Sigmoid colon (tissue), 7 donors: ENCODE measurements around the gene PLRG1. TPM values are rescaled to one million over a fixed set of nuclear protein-coding genes. Genes with fewer than 3 reads are reported as not detected.

Experiments
- DNase-seq: peaks from one replicate; pipeline ENCODE4 v3.0.0-alpha.2; 2019
- H3K27ac ChIP-seq, 4 donors: fragments of 200-600 bp; sonication (generic); one replicate each; pipeline ENCODE4 v1.5.1; 2016 to 2019; ENCODE audit warnings: mild to moderate bottlenecking in 1 of 4
- H3K27me3 ChIP-seq, 3 donors: fragments of 200-600 bp; sonication (generic); one replicate each; pipeline ENCODE4 v1.5.1; 2019; ENCODE audit warnings: mild to moderate bottlenecking in 1 of 3
- H3K36me3 ChIP-seq, 4 donors: fragments of 200-600 bp; sonication (generic); one replicate each; pipeline ENCODE4 v1.5.1; 2016 to 2019
- H3K4me1 ChIP-seq, 4 donors: fragments of 200-600 bp; sonication (generic); one replicate each; pipeline ENCODE4 v1.5.1; 2017 to 2019
- H3K4me3 ChIP-seq, 4 donors: fragments of 200-600 bp; sonication (generic); one replicate each; pipeline ENCODE4 v1.5.1; 2017 to 2019; ENCODE audit warnings: mild to moderate bottlenecking in 2 of 4, moderate library complexity in 1 of 4
- H3K9me3 ChIP-seq, 4 donors: fragments of 200-600 bp in 3 of 4; sonication (generic) in 3 of 4; one replicate each; pipeline versions ENCODE4 v1.5.1 to v1.6.1; 2013 to 2019
- EP300 ChIP-seq, 4 donors: sonication (generic); formaldehyde crosslinking; IDR thresholded peaks; one replicate each; pipeline ENCODE4 v1.6.1; 2017; ENCODE audit warnings: antibody characterized with exemption in 4 of 4
- POLR2A ChIP-seq, 2 donors: fragments of 450-650 bp; IDR thresholded peaks; one replicate each; pipeline ENCODE4 v1.6.1; 2016; ENCODE audit warnings: antibody characterized with exemption in 2 of 2, mild to moderate bottlenecking in 2 of 2, moderate library complexity in 2 of 2
- POLR2AphosphoS5 ChIP-seq, 4 donors: sonication (generic); formaldehyde crosslinking; IDR thresholded peaks; one replicate each; pipeline ENCODE4 v1.6.1; 2017; ENCODE audit warnings: antibody characterized with exemption in 4 of 4
- WGBS, 2 donors: extraction: QIAGEN DNeasy Blood & Tissue Kit; methylation state at CpG; one replicate each; pipeline ENCODE4 v1.1.7; 2013; 5-methylcytosine and 5-hydroxymethylcytosine counted together
- intact Hi-C: fragments of 100-400 bp; cut with DNase I; formaldehyde crosslinking; loops from one replicate; pipeline ENCODE4 v1.15.1; 2023
- polyA plus RNA-seq, 3 donors: library from polyadenylated mRNA; stranded (reverse); fragments of 200-250 nt; gene quantifications; one replicate each; pipeline ENCODE4 v1.2.3, GENCODE V29; 2013
- total RNA-seq, 4 donors: library from RNA; depleted of rRNA; stranded (reverse); fragments of >200 nt; gene quantifications; one replicate each; pipeline ENCODE4 v1.1.0, GENCODE V29; 2016
- TF ChIP-seq, protein P1 (sequence below), 4 experiments: fragments of 450-650 bp in 3 of 4; fragments of 200-600 bp in 1 of 4; IDR thresholded peaks; one replicate each; pipeline ENCODE4 v1.5.1; 2016 to 2019; ENCODE audit warnings: antibody characterized with exemption in 4 of 4, mild to moderate bottlenecking in 3 of 4, moderate library complexity in 2 of 4
- donor health status: healthy with polysubstance abuse.
- donor health status: Bipolar disorder and iron deficiency.
- donor health status: healthy.

The PLRG1 gene
- total and polyA plus RNA-seq, 7 donors = 24.7 to 73.1 (median 41.3) TPM

DNA sequence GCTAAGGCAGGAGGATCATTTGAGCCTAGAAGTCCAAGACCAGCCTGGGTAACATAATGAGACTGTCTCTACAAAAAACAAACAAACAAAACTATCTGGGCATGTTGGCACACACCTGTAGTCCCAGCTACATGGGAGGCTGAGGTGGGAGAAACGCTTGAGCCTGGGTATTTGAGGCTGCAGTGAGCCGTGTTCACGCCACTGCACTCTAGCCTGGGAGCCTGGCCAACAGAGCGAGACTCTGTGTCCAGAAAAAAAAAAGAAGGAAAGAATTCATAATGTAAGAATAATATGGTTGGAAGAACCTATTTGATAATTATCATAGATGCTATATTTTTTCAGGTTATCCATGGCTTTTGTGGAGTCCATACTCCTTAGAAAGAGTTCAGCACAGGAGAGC is 32.6 kb downstream of the PLRG1 start:
- Histone ChIP-seq H3K27me3 (no peaks in the 10 kb centered on the region), H3K4me3 (no peak overlapping the region), H3K27ac (no peak overlapping the region), H3K4me1 (peaks cover 0 to 9% (median 0%) of the 10 kb centered on the region in 4 donors), H3K36me3 (no peaks in the 10 kb centered on the region), H3K9me3 (no peaks in the 10 kb centered on the region)
- intact Hi-C loops = no loop called here
- no peak for TF ChIP-seq POLR2AphosphoS5 (IDR thresholded peaks at IDR 0.05)
- no peak for TF ChIP-seq POLR2A (IDR thresholded peaks at IDR 0.05)
- TF ChIP-seq, protein P1, sequence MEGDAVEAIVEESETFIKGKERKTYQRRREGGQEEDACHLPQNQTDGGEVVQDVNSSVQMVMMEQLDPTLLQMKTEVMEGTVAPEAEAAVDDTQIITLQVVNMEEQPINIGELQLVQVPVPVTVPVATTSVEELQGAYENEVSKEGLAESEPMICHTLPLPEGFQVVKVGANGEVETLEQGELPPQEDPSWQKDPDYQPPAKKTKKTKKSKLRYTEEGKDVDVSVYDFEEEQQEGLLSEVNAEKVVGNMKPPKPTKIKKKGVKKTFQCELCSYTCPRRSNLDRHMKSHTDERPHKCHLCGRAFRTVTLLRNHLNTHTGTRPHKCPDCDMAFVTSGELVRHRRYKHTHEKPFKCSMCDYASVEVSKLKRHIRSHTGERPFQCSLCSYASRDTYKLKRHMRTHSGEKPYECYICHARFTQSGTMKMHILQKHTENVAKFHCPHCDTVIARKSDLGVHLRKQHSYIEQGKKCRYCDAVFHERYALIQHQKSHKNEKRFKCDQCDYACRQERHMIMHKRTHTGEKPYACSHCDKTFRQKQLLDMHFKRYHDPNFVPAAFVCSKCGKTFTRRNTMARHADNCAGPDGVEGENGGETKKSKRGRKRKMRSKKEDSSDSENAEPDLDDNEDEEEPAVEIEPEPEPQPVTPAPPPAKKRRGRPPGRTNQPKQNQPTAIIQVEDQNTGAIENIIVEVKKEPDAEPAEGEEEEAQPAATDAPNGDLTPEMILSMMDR (IDR thresholded peaks at IDR 0.05) = no peak
- no peak for DNase-seq
- WGBS, 2 donors = 65 to 81% methylated on average over 4 of the region's 4 CpGs

DNA sequence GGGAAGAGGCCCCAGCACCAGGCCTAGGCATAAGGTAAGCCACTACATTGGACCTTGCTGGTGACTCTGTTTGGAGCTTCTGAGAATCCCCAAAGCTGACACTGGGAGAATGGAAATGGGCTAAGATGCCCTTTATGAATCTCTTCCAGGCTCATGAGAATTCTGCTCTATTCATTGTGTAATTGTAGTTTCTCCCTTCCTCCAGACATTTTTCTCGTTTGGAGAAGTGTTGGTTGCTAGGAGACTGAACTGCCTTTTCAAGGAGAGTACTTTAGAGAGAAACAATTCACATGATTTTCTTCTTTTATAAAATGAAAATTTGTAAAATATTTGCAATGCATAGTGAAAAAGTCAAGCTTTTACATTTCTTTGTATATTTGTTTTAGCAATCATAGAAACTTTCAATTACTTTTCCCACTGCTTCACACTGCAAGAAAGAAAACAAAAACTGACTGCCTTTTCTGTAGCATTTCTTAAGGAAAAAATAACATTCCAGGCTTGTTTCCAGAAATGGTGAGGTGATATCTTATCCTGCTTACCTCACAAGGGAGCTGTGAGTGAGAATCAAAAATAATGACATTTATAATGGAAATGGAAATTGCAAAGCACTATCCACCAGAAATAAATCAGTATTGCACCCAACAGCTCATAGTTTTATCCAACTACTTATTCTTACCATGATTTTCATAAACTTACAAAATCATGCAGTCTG is 33.7 kb downstream of the PLRG1 start:
- H3K27ac ChIP-seq = no peak overlapping the region
- intact Hi-C loops = no loop called here
- 20 to 31% methylated on average over 1 of the region's 1 CpG for WGBS, 2 donors

DNA sequence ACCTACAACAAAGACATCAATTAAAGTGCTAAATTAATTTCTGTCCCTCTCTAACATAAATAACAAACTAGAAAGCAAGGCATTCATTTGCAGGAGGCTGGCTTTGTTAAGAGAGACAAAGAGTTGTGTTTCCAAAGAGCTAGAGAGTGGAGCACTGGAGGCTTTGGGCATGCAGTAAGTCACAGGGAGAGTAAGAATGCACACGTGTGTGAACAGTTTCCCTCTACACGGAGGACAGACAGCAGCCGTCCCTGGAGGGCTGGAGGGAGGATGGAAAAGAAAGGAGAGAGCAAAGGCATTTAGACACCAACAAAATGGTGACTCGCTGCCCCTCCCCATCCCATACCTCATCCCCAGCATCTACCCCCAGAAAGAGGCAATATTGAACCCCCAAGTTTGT is 38.2 kb downstream of the PLRG1 start:
- DNase-seq = no peak
- Histone ChIP-seq H3K9me3 (no peaks in the 10 kb centered on the region), H3K4me3 (no peak overlapping the region), H3K27me3 (no peaks in the 10 kb centered on the region), H3K27ac (no peak overlapping the region), H3K36me3 (no peaks in the 10 kb centered on the region), H3K4me1 (no peaks in the 10 kb centered on the region)
- intact Hi-C loops = no loop called here
- 65 to 75% methylated on average over 4 of the region's 4 CpGs for WGBS, 2 donors
- TF ChIP-seq, protein P1 (IDR thresholded peaks at IDR 0.05) = no peak
- no peak for TF ChIP-seq POLR2A (IDR thresholded peaks at IDR 0.05)
- no peak for TF ChIP-seq EP300 (IDR thresholded peaks at IDR 0.05)
- TF ChIP-seq POLR2AphosphoS5 (IDR thresholded peaks at IDR 0.05) = no peak

More for the DNA sequence above, 33.7 kb downstream of the PLRG1 start:
- no peaks in the 10 kb centered on the region for H3K27me3 ChIP-seq
- H3K4me1 ChIP-seq = peaks cover 0 to 9% (median 0%) of the 10 kb centered on the region in 4 donors
- H3K4me3 ChIP-seq = no peak overlapping the region
- DNase-seq = no peak
- no peaks in the 10 kb centered on the region for H3K36me3 ChIP-seq
- TF ChIP-seq EP300 (IDR thresholded peaks at IDR 0.05) (no peak), POLR2A (IDR thresholded peaks at IDR 0.05) (no peak), POLR2AphosphoS5 (IDR thresholded peaks at IDR 0.05) (no peak)
- TF ChIP-seq, protein P1 (IDR thresholded peaks at IDR 0.05) = no peak
- H3K9me3 ChIP-seq = no peaks in the 10 kb centered on the region

DNA sequence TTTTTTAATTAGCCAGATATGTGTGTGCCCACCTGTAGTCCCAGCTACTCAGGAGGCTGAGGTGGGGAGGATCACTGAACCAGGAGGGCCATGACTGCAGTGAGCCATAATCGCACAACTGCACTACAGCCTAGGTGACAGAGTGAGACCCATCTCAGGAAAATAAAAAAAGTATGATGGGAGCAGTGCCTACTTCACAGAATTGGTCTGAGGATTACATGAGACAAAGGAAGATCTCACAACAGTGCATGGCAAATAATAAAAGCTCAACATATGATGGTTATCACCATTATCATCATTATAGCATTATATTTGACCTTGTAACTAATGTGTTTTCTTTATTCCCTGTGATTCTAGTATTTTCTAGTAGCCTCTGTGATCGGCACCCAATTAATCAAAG is 38.7 kb downstream of the PLRG1 start:
- no peak overlapping the region for H3K4me3 ChIP-seq
- no peaks in the 10 kb centered on the region for H3K36me3 ChIP-seq
- H3K9me3 ChIP-seq = no peaks in the 10 kb centered on the region
- TF ChIP-seq POLR2AphosphoS5 (IDR thresholded peaks at IDR 0.05) = no peak
- TF ChIP-seq, protein P1 (IDR thresholded peaks at IDR 0.05) = no peak
- no peaks in the 10 kb centered on the region for H3K4me1 ChIP-seq
- no peaks in the 10 kb centered on the region for H3K27me3 ChIP-seq
- no peak for DNase-seq
- intact Hi-C loops = no loop called here
- H3K27ac ChIP-seq = no peak overlapping the region
- 45 to 93% methylated on average over 2 of the region's 2 CpGs for WGBS, 2 donors

DNA sequence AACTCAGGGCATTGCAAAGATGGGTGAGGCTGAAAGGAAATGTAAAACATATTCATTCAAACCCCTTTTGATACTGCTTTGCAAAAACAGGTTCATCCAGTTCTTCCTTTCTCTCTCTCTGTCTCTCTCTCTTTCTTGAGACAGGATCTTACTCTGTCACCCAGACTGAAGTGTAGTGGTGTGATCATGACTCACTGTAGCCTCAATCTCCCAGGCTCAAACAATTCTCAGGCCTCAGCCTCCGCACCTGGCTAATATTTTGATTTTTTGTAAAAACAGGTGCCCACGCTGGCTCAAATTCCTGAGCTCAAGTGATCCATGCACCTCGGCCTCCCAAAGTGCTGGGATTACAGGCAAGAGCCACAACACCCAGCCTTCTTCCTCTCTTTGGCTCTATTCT is 43.0 kb downstream of the PLRG1 start:
- TF ChIP-seq POLR2A (IDR thresholded peaks at IDR 0.05) (no peak), EP300 (IDR thresholded peaks at IDR 0.05) (no peak), POLR2AphosphoS5 (IDR thresholded peaks at IDR 0.05) (no peak)
- TF ChIP-seq, protein P1 (IDR thresholded peaks at IDR 0.05) = no peak
- no peaks in the 10 kb centered on the region for H3K27me3 ChIP-seq
- H3K4me1 ChIP-seq = no peaks in the 10 kb centered on the region
- intact Hi-C loops = loop anchor here (5.0 kb wide), 1 partner anchor 175 kb away; no protein-coding TSS in a partner anchor
- DNase-seq = no peak
- no peak overlapping the region for H3K27ac ChIP-seq
- WGBS, 2 donors = 79 to 93% methylated on average over 3 of the region's 3 CpGs
- no peaks in the 10 kb centered on the region for H3K36me3 ChIP-seq
- H3K9me3 ChIP-seq = no peaks in the 10 kb centered on the region
- no peak overlapping the region for H3K4me3 ChIP-seq
